NB4 (cell line): ENCODE measurements around the gene SLC2A14.
"Not testable (repeated sequence)": the region's sequence is repeated elsewhere in the genome, so short reads cannot be mapped to it uniquely, and the experiment has no call there.

ENCODE experiments used
- CTCF ChIP-seq: IDR thresholded peaks from one replicate; pipeline ENCODE4 v1.5.1; 2012; ENCODE audit warnings: low read depth, low read length
- MAX ChIP-seq: IDR thresholded peaks from 2 replicates; pipeline ENCODE4 v1.6.1; 2011; ENCODE audit warnings: low read depth, low read length
- MYC ChIP-seq: IDR thresholded peaks from 2 replicates; pipeline ENCODE4 v1.6.1; 2011; ENCODE audit warnings: low read depth, low read length
- POLR2A ChIP-seq: IDR thresholded peaks from 2 replicates; pipeline ENCODE4 v1.6.1; 2011; ENCODE audit warnings: mild to moderate bottlenecking; ENCODE audit not compliant: insufficient read length; ENCODE audit errors: extremely low read depth

GRCh38 chr12:7850099-7850498 lies 22.6 kb downstream of the SLC2A14 start:
- not testable (repeated sequence) for TF ChIP-seq CTCF, POLR2A, MAX, MYC
